NCI-H1694 (cell line): ENCODE results near the gene OXT.

ENCODE experiments used
- DNase-seq: peaks from one replicate; lab custom pipeline; 2025; lab: John Stamatoyannopoulos, UW

The OXT gene

GRCh38 chr20:3085571-3086072 is 14.2 kb downstream of the OXT start:
- DNase-seq = no peak

- no peak for DNase-seq
Observed at GRCh38 chr20:3088031-3088430, 16.6 kb downstream of the OXT start.

- no peak for DNase-seq
Observed at GRCh38 chr20:3090565-3090964, 19.1 kb downstream of the OXT start.

- DNase-seq = no peak
Observed at GRCh38 chr20:3092611-3093379, 21.4 kb downstream of the OXT start.

- DNase-seq = no peak
Observed at GRCh38 chr20:3093861-3094361, 22.5 kb downstream of the OXT start.

- no peak for DNase-seq
Observed at GRCh38 chr20:3094848-3095629, 23.6 kb downstream of the OXT start.

- no peak for DNase-seq
Observed at GRCh38 chr20:3100480-3100879, 29.1 kb downstream of the OXT start.

GRCh38 chr20:3101251-3101650 is 29.8 kb downstream of the OXT start:
- no peak for DNase-seq

GRCh38 chr20:3101737-3102574 is 30.5 kb downstream of the OXT start:
- no peak for DNase-seq

GRCh38 chr20:3102575-3103368 is 31.4 kb downstream of the OXT start:
- no peak for DNase-seq

GRCh38 chr20:3103369-3104032 is 32.1 kb downstream of the OXT start:
- DNase-seq = no peak

- DNase-seq = no peak
Observed at GRCh38 chr20:3105256-3106137, 34.1 kb downstream of the OXT start.

- no peak for DNase-seq
Observed at GRCh38 chr20:3106185-3106584, 34.8 kb downstream of the OXT start.

- DNase-seq = no peak
Observed at GRCh38 chr20:3106658-3107463, 35.4 kb downstream of the OXT start.

GRCh38 chr20:3107464-3108025 is 36.1 kb downstream of the OXT start:
- DNase-seq = no peak

- no peak for DNase-seq
Observed at GRCh38 chr20:3109350-3110302, 38.2 kb downstream of the OXT start.

- no peak for DNase-seq
Observed at GRCh38 chr20:3111507-3111906, 40.1 kb downstream of the OXT start.
